Cortex of kidney (tissue), 1 donor: ENCODE results near the gene CHFR.
"Not testable (repeated sequence)": the region's sequence is repeated elsewhere in the genome, so short reads cannot be mapped to it uniquely, and the experiment has no call there.

Experiments
- DNase-seq: peaks from one replicate; lab custom pipeline; 2025; lab: John Stamatoyannopoulos, UW

CHFR gene

DNA sequence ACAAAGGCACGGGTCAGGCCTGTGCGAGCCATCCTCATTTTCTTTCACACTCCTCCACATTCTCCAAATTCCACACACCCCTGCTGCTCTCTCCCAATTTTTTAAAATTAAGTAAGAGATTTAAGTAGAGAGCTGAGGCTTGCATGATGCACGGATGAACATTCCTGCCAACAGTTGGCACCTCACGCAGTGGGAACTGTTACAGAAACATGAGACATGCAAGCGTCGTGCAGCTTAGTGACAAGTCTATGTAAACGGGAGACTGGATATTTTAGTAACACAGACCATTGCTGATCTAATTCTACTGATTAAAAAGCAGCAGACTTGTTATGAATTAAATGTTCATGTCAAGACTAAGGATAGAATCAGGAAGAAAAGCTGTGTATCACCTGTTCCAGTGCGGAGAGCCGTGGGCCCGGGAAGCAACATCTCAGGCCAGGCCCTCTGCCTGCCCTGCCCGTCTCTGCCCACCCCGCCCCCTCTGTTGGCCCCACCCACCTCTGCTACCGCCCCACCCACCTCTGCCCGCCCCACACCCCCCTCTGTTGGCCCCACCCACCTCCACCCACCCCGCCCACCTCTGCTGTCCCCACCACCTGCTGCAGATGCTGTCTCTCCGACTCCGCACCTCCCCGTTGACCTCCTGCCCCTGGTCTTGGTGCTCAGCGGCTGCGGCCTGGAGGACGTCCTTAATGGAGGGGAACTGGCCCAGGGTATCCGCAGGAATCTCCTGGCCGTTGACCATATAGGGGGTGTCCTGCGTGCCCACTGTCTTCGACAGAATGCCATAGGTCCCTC, 79.9 kb downstream of the CHFR start:
- DNase-seq, result no peak

DNA sequence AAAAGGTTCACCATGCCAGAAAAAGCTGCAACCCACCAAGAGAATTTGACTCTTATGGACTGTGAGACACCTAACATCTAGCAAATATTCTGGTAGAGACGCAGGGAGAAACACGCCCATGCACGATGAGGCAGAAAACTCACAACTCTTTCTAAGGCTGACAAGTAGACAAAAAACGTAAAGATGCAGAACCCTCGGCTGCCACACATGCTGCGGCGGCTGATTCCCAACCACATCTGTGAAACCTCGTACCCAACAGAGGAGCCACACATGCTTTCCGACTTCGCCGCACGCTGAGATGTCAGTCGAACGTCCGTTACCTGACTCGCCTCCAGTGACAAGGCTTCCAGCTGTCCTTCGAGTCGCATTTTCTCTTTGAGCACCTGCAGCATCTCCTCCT, 80.5 kb downstream of the CHFR start:
- DNase-seq, result no peak

DNA sequence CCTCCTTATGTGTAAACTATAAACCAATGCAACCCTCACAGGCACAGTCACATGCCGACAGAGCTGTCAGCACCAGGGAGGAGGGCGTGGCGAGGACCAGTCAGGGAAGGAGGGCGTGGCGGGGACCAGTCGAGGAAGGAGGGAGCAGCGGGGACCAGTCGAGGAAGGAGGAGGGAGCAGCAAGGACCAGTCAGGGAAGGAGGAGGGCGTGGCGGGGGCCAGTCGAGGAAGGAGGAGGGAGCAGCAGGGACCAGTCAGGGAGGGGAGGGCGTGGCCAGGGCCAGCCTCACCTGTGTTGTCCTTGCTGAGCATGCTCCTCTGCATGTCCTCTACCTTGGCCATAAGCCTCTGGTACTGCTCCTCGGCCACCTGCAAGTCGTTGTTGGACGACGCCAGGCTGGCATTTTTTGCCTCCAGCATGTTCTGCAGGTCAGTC, 83.0 kb downstream of the CHFR start:
- no peak for DNase-seq

GRCh38 chr12:132803888-132804287, 83.5 kb downstream of the CHFR start:
- no peak for DNase-seq

DNA sequence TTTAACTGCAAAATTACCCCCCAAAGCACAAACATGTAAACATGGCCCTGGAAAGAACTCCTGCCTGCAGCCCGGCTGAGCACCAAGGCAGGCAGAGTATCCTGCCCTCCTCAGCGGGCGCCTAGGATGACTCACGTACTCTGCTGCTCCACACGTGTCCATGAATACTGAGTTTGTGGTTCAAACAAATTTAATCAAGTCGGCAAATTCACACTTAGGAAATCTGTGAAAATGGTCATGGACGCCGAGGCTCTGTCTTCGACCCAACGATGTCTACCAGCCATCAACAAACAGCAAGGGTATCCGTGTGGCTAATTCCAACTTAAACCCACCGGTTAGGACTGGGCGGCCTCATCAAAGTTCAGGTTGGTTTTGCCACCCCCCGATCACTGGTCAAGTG, 84.3 kb downstream of the CHFR start:
- no peak for DNase-seq

DNA sequence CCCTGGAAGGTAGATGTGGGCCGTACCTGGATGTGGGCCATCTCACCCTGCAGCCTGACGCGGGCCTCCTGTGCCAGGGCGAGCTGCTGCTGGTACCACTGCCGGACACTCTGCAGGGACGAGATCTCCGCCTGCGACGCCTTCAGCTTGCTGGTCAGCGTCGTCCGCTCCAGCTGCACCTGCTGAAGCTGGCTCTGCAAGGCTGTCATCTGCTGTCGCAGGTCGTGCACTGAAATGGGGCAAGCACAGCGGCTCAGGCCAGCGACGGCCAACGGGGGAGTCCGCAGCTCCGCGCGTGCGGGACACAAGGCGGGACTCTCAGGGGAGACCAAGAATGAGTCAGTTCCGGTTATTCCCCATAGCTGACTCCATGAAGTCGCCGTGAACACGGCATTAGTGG, 85.7 kb downstream of the CHFR start:
- no peak for DNase-seq

GRCh38 chr12:132798836-132799235, 88.6 kb downstream of the CHFR start:
- DNase-seq, result no peak

DNA sequence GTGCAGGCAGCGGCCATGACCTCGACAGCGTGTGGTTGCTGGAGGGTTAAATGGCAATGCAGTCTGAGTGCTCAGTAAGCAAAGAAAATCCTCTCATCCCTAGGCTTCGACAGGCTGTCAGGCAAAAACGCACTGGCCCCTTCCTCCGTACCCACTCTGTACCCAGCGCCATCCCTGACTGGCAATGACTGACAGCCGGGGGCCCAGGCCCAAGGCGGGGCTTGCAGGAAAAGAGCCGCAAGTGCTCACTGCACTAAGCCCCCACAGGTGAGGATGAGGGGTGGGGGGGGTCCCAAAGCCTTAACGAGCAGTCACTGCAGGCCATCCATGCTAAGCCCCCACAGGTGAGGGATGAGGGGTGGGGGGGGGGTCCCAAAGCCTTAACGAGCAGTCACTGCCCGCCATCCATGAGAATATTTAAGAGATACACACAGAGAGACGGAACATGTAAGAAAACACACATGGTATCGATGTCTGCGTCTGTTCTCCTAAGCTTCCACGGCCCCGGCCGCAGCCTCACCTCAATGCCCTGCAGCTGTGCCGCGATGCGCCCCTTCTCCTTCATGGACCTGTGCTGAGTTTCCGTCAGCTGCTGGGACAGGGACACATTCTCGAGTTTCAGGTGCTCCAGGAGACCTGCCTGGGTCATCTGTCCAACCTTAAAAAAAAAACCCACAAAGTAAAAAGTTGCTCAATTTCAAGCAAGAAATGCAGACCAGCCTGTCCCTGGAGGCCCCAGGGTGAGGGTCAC, 89.4 kb downstream of the CHFR start:
- no peak for DNase-seq

DNA sequence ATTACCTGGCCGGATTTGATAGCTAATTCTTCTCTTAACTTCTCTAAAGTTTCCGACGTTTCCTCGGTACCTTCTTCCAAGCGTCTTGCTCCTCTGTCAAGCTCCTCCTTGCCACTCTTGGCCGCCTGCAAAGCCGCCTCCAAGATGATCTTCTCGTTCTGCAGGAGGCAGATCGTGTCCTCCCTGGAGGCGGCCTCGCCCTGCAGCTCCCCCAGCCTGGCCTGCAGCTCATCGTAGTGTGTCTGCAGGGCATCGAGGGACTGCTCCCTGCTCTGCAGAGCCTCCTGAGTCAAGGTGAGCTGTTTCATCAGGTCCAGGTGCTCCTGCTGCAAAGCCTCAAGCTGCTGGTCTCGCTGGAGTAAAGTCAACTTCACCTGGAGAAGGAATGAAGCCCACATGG, 91.6 kb downstream of the CHFR start:
- DNase-seq, result no peak

DNA sequence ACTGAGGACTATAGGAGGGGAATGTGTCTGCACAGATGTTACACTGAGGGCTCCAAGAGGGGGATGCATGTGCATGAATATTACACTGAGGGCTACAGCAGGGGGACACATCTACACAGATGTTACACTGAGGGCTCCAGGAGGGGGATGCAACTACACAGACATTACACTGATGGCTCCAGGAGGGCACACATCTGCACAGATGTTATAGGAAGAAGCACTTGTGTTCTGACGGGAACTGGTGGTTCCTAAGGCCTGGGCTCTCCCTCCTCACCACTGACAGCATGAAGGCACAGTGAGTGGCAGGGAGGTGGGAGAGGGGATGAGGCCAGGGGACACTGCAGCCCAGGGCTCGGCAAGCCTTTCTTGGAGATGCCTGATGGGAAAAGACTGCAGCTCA, 95.5 kb downstream of the CHFR start:
- not testable (repeated sequence) for DNase-seq

DNA sequence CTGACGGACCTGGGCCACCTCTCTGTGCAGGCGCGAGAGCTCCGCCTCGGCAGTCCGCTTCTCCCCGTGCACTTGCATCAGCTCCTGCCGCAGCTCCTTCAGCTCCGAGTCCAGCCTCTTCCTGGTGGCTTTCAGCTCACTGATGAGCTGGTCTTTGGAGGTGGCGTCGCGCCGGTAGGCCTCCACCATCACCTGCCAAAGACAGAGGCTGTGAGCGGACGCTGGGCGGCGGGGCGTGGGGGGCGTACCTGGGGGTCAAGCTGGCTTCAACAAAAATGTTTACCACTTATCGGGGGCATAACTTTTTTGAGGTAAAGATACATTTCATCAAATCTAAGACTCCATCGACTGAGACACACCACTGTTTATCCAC, 98.3 kb downstream of the CHFR start:
- DNase-seq, result no peak

DNA sequence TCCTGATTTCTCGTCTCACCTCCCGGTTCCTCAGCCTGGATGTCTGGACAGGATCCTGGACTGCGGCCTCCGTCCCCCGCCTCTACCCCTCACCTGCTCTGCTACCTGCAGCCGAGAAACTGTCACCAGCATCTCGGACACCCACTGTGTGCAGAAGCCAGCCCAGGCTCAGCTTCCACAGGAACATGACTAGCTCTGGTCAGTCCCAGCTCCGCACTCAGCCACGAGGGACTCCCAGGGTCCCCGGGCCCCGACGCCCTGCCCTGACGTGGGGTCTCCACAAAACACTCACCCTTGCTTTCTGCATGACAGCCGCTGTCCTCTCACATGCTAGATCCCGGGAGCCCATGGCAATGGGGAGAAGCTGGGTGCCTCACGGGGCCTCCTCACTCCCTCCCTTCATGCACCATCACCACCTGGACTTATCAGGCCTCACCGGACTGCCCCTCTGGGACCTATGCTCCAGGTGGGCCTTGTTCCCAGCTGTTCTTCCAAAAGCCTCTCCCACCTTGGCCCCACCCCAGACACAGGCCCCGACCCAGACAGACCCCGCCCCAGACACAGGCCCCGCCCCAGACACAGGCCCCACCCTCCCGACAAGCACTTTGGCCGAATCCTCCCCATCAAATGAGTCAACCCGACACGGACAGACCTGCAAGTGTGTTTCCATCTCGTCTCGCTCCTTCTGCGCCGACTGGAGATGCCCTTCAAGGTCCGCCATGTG, 98.9 kb downstream of the CHFR start:
- no peak for DNase-seq

DNA sequence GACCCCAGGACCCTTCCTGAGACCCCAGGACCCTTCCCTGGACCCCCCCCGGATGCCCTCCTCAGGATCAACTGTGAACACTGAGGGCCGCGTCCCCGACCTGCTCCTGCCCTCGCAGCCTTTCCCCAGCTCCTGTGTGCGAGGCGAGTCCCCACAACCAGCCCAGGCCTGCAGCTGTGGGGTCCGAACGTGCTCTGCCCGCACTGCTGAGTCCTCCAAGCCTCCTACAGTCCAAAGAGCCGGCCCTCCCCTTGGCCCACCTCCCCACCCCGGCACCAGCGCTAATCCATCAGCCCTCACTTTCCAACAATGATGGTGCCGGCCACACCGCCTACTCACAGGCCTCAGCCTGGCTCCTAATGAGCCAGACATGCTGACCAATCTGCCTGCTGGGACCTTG, 99.5 kb downstream of the CHFR start:
- no peak for DNase-seq

DNA sequence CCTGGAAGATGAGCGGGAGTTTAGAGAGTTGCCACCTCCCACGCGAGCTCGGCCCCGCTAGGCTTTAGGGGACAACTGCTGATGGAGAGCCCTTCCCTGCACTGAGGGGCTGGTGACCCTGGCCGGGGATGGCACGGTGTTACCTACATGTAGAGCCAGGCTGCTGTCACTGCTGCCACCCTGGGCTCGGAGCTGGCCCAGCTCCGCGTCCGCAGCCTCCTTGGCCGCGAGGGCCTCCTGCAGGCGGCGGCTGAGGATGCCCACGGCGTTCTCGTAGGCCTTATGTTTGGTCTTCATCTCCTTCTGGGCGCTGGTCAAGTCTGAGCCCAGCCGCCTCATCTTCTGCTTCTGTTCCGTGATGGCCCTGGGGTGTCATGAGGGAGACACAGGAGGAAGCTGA, 101.2 kb downstream of the CHFR start:
- DNase-seq, result no peak

GRCh38 chr12:132784580-132784979, 102.8 kb downstream of the CHFR start:
- no peak for DNase-seq

- DNase-seq, result no peak
Observed at GRCh38 chr12:132783917-132784531, 103.4 kb downstream of the CHFR start.
